ENCODE results near the gene MTRF1L.
"Not testable (repeated sequence)": the region's sequence is repeated elsewhere in the genome, so short reads cannot be mapped to it uniquely, and the experiment has no call there.

Gene MTRF1L

GRCh38 chr6:152993847-152994246 is 8.7 kb downstream of the MTRF1L start:
- in situ Hi-C loops (cut with MboI; ENCODE audit: low sequenced_read_pairs, unreplicated experiment) = no loop called here

GRCh38 chr6:152993431-152993830 is 9.1 kb downstream of the MTRF1L start:
- DNase-seq (ENCODE audit: low spot score) = no peak
- TF ChIP-seq CTCF (IDR thresholded peaks at IDR 0.05; ENCODE audit: borderline replicate concordance, control extremely low read depth, extremely low read depth, insufficient read depth, missing control alignments) = no peak
- in situ Hi-C loops (cut with MboI; ENCODE audit: low sequenced_read_pairs, unreplicated experiment) = no loop called here

More at GRCh38 chr6:152993847-152994246, 8.7 kb downstream of the MTRF1L start:
- TF ChIP-seq CTCF (IDR thresholded peaks at IDR 0.05; ENCODE audit: borderline replicate concordance, control extremely low read depth, extremely low read depth, insufficient read depth, missing control alignments) = no peak
- no peak for DNase-seq (ENCODE audit: low spot score)

GRCh38 chr6:152986978-152987377 is 15.5 kb downstream of the MTRF1L start:
- no peak for TF ChIP-seq CTCF (IDR thresholded peaks at IDR 0.05; ENCODE audit: borderline replicate concordance, control extremely low read depth, extremely low read depth, insufficient read depth, missing control alignments)
- in situ Hi-C loops (cut with MboI; ENCODE audit: low sequenced_read_pairs, unreplicated experiment) = no loop called here
- DNase-seq (ENCODE audit: low spot score) = no peak

- in situ Hi-C loops (cut with MboI; ENCODE audit: low sequenced_read_pairs, unreplicated experiment); DNase-seq (ENCODE audit: low spot score): not testable (repeated sequence)
Measured at GRCh38 chr6:152985300-152985699, 17.2 kb downstream of the MTRF1L start.

GRCh38 chr6:152984513-152984872 is 18.0 kb downstream of the MTRF1L start:
- no peak for TF ChIP-seq CTCF (IDR thresholded peaks at IDR 0.05; ENCODE audit: borderline replicate concordance, control extremely low read depth, extremely low read depth, insufficient read depth, missing control alignments)

GRCh38 chr6:152983637-152984512 is 18.6 kb downstream of the MTRF1L start:
- no peak for TF ChIP-seq CTCF (IDR thresholded peaks at IDR 0.05; ENCODE audit: borderline replicate concordance, control extremely low read depth, extremely low read depth, insufficient read depth, missing control alignments)
- in situ Hi-C loops (cut with MboI; ENCODE audit: low sequenced_read_pairs, unreplicated experiment) = no loop called here
- peak; percentile 94 for DNase-seq (ENCODE audit: low spot score)

More at GRCh38 chr6:152984513-152984872, 18.0 kb downstream of the MTRF1L start:
- DNase-seq (ENCODE audit: low spot score) = peak; percentile 43
- in situ Hi-C loops (cut with MboI; ENCODE audit: low sequenced_read_pairs, unreplicated experiment) = no loop called here

- in situ Hi-C loops (cut with MboI; ENCODE audit: low sequenced_read_pairs, unreplicated experiment) = no loop called here
- no peak for TF ChIP-seq CTCF (IDR thresholded peaks at IDR 0.05; ENCODE audit: borderline replicate concordance, control extremely low read depth, extremely low read depth, insufficient read depth, missing control alignments)
- peak; percentile 95 for DNase-seq (ENCODE audit: low spot score)
Measured at GRCh38 chr6:152982904-152983636, 19.4 kb downstream of the MTRF1L start, which contains the start of gene FBXO5. FBXO5 (minus strand) TSS chr6:152983041; CDS start chr6:152982959, 82 bp downstream.

All from GM13976 (cell line).